Superior temporal gyrus (tissue), 1 donor: Measurements from ENCODE around the gene OVCA2.

Experiments used
- DNase-seq: peaks from one replicate; pipeline ENCODE4 v3.0.0-alpha.2; 2016; ENCODE audit errors: extremely low spot score

Gene OVCA2

DNA sequence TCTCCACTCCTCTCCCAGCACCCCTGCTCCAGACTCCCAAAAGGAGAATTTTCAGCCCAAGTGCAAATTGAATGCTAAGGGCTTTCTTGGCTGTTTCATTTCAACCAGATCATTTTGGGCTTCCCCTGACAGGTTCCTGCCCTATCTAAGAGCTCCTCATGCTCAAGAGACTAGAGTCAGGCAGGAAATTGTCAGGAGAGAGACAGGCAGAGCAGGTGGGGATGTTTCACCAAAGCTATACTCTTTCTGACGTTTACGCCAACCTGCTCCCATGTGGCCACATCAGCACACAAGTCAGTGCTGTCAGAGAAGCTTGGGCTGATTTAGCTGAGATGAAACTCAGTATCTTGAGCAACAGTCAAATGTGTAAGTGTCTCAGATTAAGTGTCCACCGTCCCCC, 44.5 kb downstream of the OVCA2 start:
- no peak for DNase-seq

DNA sequence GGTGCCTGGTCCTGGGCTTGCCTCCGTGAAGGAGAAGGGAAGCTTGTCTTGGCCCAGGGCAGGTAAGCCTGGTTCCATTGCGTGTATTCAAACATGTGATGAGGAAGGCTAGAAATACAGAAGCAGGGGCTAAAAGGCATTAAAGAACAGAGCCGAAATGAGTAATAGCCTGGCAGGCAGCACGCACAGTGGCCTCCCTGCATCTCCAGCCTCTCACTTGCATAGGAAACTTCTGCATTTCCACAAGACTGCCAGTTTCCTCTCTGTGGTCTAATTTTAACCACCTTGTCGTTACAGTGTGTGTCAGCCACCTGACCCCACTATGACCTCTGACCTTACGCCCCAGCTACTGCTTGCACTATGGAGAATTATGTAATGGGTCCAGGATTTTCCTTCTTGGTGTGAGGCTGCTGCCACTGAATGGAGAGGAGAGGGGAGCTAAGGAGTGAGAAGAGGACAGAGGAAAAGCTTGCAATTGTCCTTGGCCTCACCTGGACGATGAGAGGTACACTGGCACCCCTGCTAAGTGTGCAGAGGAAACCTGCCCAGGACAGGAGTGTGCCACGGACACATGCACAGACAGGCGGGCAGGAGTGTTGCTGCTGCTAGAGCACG, 45.9 kb downstream of the OVCA2 start:
- DNase-seq, result no peak

- DNase-seq, result no peak
These were observed 47.2 kb downstream of the OVCA2 start for GRCh38 chr17:2089021-2089422.

DNA sequence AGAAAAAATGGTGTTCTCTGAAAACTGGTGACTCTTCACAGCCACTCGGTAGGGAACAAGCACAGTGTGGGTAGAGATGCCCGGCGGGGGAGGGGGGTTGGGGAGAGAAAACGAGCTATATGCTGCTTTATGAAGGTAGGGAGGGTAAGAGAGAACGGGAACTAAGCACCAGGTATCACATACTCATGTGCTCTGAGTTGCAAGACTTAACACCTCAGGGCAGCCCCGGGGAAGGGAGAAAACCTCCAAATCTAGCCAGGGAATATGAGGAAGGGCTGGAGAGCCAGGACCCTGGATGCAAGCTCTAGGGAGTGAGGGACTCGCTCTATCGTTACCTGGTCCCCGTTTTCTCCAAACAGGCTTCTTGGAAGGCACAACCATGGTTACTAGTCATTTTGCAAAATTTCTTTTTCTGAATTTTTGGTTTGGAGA, 48.4 kb downstream of the OVCA2 start:
- no peak for DNase-seq

DNA sequence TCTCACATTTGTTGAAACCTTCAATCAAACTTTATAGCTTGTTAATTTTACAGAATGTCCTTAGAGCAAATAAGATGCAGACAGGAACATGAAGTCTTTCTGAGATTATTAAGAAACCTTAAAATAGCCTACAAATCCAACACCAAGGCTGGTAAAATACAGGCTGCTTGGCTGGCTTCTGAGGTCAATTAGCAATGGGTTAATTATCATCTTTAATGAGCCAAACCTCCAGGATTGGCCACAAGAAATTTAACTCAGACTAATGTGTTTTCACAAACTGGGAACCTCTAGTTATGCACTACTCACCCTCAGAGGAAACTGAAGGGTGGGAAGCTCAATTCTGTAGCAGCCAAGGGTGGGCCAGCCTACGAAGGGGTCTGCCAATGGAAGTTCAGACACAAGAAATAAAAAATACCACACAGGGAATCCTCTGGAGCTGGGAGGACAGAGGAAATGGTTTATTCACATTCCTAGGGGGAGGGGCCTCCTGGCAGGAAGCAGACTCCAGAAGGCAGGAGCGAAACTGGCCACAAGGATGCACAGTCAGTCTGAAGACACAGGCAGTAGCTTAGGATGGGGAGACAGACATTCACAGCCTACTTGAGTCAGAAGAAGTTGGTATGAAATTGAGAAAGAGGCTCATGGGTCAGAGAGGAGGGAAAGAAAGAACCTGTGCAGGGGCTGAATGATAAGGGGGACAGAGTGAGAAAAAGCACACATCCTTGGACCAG, 49.1 kb downstream of the OVCA2 start:
- no peak for DNase-seq

- DNase-seq, result no peak
These were observed 50.4 kb downstream of the OVCA2 start for GRCh38 chr17:2092253-2092652.
